Esophagus squamous epithelium (tissue), 5 donors: Measurements from ENCODE around the gene CNIH3. TPM values are rescaled to one million over a fixed set of nuclear protein-coding genes. Genes with fewer than 3 reads are reported as not detected.

ENCODE experiments used
- DNase-seq: peaks from one replicate; lab custom pipeline; 2025; lab: John Stamatoyannopoulos, UW
- H3K27ac ChIP-seq, 4 donors: fragments of 200-600 bp; sonication (generic); one replicate each; pipeline ENCODE4 v1.5.1; 2016 to 2019; ENCODE audit warnings: mild to moderate bottlenecking in 1 of 4
- H3K27me3 ChIP-seq, 4 donors: fragments of 200-600 bp; sonication (generic); 1 replicate in 3 of 4; 2 replicates in 1 of 4; pipeline versions ENCODE4 v1.5.1 to v1.6.0; 2017 to 2021; ENCODE audit warnings: antibody characterized with exemption in 1 of 4
- H3K36me3 ChIP-seq, 3 donors: fragments of 200-600 bp; sonication (generic); one replicate each; pipeline ENCODE4 v1.5.1; 2016 to 2019
- H3K4me1 ChIP-seq, 3 donors: fragments of 200-600 bp; sonication (generic); one replicate each; pipeline ENCODE4 v1.5.1; 2017 to 2019
- H3K4me3 ChIP-seq, 4 donors: fragments of 200-600 bp; sonication (generic); 1 replicate in 3 of 4; 2 replicates in 1 of 4; pipeline ENCODE4 v1.5.1; 2016 to 2019; ENCODE audit warnings: mild to moderate bottlenecking in 2 of 4, moderate library complexity in 1 of 4
- H3K9me3 ChIP-seq, 3 donors: fragments of 200-600 bp; sonication (generic); one replicate each; pipeline ENCODE4 v1.5.1; 2016 to 2019
- POLR2A ChIP-seq, 4 donors: fragments of 450-650 bp; IDR thresholded peaks; one replicate each; pipeline ENCODE4 v1.6.1; 2017; ENCODE audit warnings: antibody characterized with exemption in 4 of 4, mild to moderate bottlenecking in 4 of 4, moderate library complexity in 3 of 4
- WGBS, 2 donors: methylation state at CpG; one replicate each; pipeline ENCODE4 v1.1.5; 2018; 5-methylcytosine and 5-hydroxymethylcytosine counted together
- intact Hi-C: fragments of 100-400 bp; cut with DNase I; formaldehyde crosslinking; loops from one replicate; pipeline ENCODE4 v1.15.0; 2022
- total RNA-seq, 4 donors: library from RNA; depleted of rRNA; stranded (reverse); fragments of >200 nt; gene quantifications; one replicate each; pipeline ENCODE4 v1.1.0, GENCODE V29; 2016
- TF ChIP-seq, protein P1 (sequence below), 6 experiments: fragments of 450-650 bp in 4 of 6; fragments of 200-600 bp in 2 of 6; sonication (generic) in 2 of 6; IDR thresholded peaks; one replicate each; pipeline ENCODE4 v1.5.1; 2016 to 2019; ENCODE audit warnings: antibody characterized with exemption in 6 of 6, mild to moderate bottlenecking in 4 of 6, moderate library complexity in 4 of 6
- donor health status: DM: yes; HTN: yes; CAD: no.

CNIH3 gene
- total RNA-seq, 4 donors from 2014 or later, result 0.34 to 3.2 (median 1.2) TPM; not detected in 1

DNA sequence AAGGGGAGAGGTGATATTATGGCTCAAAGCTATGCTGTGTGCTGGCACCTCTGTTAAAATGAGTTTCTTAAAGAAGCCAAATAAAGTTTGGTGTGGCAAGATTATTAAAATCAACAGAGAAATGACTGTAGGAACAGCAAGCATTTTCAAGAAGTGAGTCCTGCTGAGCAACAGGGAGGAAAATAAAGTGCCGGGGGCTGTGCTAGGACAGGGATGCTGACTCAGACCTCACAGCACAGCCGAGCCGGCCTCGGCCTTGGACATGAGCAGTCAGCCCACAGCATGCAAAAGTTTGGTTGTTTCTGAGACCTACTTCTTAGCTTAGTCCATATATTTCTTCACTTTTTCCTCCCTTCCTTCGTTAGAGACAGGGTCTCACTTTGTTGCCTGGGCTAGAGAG, 19.2 kb downstream of the CNIH3 start:
- no peak for DNase-seq
- intact Hi-C loops, result no loop called here
- no peak overlapping the region for H3K27ac ChIP-seq
- no peaks in the 10 kb centered on the region for H3K36me3 ChIP-seq
- H3K27me3 ChIP-seq, result peaks cover 0 to under 1% (median 0%) of the 10 kb centered on the region in 4 donors
- TF ChIP-seq, protein P1, sequence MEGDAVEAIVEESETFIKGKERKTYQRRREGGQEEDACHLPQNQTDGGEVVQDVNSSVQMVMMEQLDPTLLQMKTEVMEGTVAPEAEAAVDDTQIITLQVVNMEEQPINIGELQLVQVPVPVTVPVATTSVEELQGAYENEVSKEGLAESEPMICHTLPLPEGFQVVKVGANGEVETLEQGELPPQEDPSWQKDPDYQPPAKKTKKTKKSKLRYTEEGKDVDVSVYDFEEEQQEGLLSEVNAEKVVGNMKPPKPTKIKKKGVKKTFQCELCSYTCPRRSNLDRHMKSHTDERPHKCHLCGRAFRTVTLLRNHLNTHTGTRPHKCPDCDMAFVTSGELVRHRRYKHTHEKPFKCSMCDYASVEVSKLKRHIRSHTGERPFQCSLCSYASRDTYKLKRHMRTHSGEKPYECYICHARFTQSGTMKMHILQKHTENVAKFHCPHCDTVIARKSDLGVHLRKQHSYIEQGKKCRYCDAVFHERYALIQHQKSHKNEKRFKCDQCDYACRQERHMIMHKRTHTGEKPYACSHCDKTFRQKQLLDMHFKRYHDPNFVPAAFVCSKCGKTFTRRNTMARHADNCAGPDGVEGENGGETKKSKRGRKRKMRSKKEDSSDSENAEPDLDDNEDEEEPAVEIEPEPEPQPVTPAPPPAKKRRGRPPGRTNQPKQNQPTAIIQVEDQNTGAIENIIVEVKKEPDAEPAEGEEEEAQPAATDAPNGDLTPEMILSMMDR (IDR thresholded peaks at IDR 0.05), result no peak
- no peak for TF ChIP-seq POLR2A (IDR thresholded peaks at IDR 0.05)
- 77 to 87% methylated on average over 5 of the region's 5 CpGs for WGBS, 2 donors
- no peaks in the 10 kb centered on the region for H3K9me3 ChIP-seq
- no peaks in the 10 kb centered on the region for H3K4me1 ChIP-seq
- H3K4me3 ChIP-seq, result no peak overlapping the region

DNA sequence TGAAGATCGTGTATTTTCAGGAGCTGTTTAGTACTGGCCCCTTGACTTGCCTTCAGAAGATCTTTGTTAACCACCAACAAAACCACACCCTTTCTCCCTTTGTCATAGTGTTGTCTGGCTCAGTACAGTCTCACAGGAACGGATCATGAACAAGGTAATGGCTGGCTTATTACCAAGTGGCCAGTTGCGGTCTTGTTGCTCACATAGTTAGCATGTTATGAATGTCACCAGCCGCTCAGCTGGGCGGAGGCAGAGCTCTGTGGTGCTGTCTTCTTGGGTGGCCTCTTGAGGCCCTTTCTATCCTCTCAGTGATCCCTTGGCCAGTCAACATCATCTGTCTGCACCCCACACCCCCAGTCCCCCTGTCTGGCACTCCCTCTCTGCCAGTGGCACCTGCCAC, 21.4 kb downstream of the CNIH3 start:
- H3K4me1 ChIP-seq, result no peaks in the 10 kb centered on the region
- H3K36me3 ChIP-seq, result no peaks in the 10 kb centered on the region
- intact Hi-C loops, result no loop called here
- H3K4me3 ChIP-seq, result no peak overlapping the region
- 67 to 75% methylated on average over 4 to 5 of the region's 5 CpGs for WGBS, 2 donors
- H3K27ac ChIP-seq, result no peak overlapping the region
- H3K9me3 ChIP-seq, result no peaks in the 10 kb centered on the region
- DNase-seq, result no peak
- TF ChIP-seq, protein P1 (IDR thresholded peaks at IDR 0.05), result no peak
- peaks cover 0 to 6% (median 0%) of the 10 kb centered on the region in 4 donors for H3K27me3 ChIP-seq

DNA sequence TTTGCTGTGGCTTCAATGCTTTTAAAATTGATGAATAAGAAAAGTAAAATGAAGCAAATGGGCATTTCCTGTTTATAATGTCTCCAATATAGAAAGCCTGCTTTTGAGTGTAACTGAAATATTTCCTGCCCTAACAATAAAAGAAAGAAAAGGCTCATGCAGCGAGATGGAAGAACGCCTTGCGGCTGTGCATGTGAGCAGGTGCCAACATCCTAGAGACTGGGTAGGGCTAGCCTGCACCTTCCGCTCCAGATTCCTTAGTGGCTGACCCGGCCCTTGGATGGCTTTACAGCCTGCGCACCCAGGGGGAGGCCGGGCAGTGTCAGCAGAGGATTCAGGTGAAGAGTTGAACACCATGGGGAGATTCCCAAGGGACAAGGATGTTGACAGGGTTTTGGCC, 21.8 kb downstream of the CNIH3 start:
- intact Hi-C loops, result no loop called here
- Histone ChIP-seq H3K4me3 (no peak overlapping the region), H3K9me3 (no peaks in the 10 kb centered on the region), H3K27ac (no peak overlapping the region), H3K4me1 (no peaks in the 10 kb centered on the region), H3K36me3 (no peaks in the 10 kb centered on the region), H3K27me3 (peaks cover 0 to 6% (median 0%) of the 10 kb centered on the region in 4 donors)
- DNase-seq, result no peak
- WGBS, 2 donors, result 79 to 88% methylated on average over 7 of the region's 7 CpGs
- TF ChIP-seq, protein P1 (IDR thresholded peaks at IDR 0.05), result no peak
- TF ChIP-seq POLR2A (IDR thresholded peaks at IDR 0.05), result no peak

DNA sequence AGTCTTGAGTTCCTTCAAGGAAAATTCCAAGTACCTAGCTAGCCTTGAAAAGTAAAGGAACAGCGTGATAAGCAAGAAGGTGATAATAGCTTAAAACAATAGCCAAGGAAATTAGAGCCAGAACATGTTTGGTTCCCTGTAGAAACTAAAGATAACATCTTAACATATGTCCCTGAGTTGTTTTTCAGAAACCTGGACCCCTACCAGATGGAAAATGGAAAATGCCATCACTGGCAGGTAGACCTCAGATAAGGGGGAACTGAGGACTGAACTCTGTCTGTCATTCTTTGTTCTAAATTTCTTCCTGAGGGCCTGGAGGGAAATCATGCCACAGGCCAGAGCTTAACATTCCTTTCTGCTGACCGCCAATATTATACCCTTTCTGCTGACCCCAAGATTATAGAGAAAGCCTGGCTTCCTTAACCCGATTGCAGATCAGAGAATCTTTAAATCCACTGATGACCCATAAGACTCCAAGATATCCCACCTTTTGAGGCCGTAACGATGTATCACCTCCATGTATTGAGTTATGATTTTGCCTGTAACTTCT, 23.4 kb downstream of the CNIH3 start:
- peaks cover 0 to 6% (median 0%) of the 10 kb centered on the region in 4 donors for H3K27me3 ChIP-seq
- 86 to 97% methylated on average over 5 of the region's 5 CpGs for WGBS, 2 donors
- TF ChIP-seq POLR2A (IDR thresholded peaks at IDR 0.05), result no peak
- H3K4me3 ChIP-seq, result no peak overlapping the region
- H3K4me1 ChIP-seq, result no peaks in the 10 kb centered on the region
- H3K27ac ChIP-seq, result no peak overlapping the region
- intact Hi-C loops, result no loop called here
- no peak for DNase-seq
- H3K36me3 ChIP-seq, result no peaks in the 10 kb centered on the region
- no peaks in the 10 kb centered on the region for H3K9me3 ChIP-seq

DNA sequence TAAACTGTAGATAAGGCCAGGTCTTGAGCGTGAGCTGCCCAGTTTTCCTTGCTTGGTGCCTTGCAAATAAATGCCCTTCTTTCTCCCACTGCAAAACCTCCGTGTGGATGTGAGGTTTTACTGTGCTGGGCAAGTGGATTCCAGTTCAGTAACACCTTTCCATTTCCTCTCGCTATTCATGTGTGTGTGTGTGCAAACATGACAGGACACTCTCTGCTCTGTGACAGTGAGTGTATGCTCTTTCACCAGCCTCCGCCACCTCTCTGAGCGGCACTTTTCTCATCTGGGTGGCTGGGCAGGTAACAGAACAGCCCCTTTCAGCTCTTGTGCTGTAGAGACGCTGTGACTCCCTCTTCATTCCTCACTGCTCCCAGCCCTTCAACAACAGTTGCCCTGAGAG, 23.9 kb downstream of the CNIH3 start:
- DNase-seq, result no peak
- H3K9me3 ChIP-seq, result no peaks in the 10 kb centered on the region
- intact Hi-C loops, result loop anchor here (10.0 kb wide), 2 partner anchors 125 to 215 kb away; no protein-coding TSS in a partner anchor
- H3K27ac ChIP-seq, result no peak overlapping the region
- TF ChIP-seq, protein P1 (IDR thresholded peaks at IDR 0.05), result no peak
- no peak for TF ChIP-seq POLR2A (IDR thresholded peaks at IDR 0.05)
- no peaks in the 10 kb centered on the region for H3K36me3 ChIP-seq
- no peak overlapping the region for H3K4me3 ChIP-seq
- WGBS, 2 donors, result 76 to 83% methylated on average over 6 of the region's 6 CpGs
- H3K4me1 ChIP-seq, result no peaks in the 10 kb centered on the region
- H3K27me3 ChIP-seq, result peaks cover 0 to 6% (median 0%) of the 10 kb centered on the region in 4 donors
